ENCODE results near the gene C16orf95.

DNA sequence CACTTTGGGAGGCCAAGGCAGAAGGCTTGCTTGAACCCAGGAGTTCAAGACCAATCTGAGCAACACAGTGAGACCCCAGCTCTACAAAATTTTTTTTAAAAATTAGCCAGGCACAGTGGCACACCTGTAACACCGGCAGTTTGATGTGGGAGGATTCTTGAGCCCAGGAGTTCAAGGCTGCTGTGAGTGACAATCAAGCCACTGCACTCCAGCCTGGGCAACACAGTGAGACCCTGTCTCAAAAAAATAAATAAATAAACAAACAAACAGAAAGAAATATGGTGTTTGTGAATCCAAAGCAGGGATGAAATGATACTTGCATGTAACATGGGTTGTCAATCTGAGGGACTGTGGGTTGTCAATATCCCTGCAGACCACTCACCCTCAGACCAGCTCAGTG lies 49.7 kb upstream of the C16orf95 start:
- TF ChIP-seq, protein P1, sequence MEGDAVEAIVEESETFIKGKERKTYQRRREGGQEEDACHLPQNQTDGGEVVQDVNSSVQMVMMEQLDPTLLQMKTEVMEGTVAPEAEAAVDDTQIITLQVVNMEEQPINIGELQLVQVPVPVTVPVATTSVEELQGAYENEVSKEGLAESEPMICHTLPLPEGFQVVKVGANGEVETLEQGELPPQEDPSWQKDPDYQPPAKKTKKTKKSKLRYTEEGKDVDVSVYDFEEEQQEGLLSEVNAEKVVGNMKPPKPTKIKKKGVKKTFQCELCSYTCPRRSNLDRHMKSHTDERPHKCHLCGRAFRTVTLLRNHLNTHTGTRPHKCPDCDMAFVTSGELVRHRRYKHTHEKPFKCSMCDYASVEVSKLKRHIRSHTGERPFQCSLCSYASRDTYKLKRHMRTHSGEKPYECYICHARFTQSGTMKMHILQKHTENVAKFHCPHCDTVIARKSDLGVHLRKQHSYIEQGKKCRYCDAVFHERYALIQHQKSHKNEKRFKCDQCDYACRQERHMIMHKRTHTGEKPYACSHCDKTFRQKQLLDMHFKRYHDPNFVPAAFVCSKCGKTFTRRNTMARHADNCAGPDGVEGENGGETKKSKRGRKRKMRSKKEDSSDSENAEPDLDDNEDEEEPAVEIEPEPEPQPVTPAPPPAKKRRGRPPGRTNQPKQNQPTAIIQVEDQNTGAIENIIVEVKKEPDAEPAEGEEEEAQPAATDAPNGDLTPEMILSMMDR (IDR thresholded peaks at IDR 0.05): no peak
- TF ChIP-seq POLR2AphosphoS5 (IDR thresholded peaks at IDR 0.05) (no peak), POLR2A (IDR thresholded peaks at IDR 0.05) (no peak), EP300 (IDR thresholded peaks at IDR 0.05) (no peak)

Data from sigmoid colon (tissue), 4 donors.